ENCODE measurements around the gene COL23A1. TPM values are rescaled to one million over a fixed set of nuclear protein-coding genes. Genes with fewer than 3 reads are reported as not detected.
A peak's percentile ranks its signal among the peaks of the same experiment; 100 is the strongest.
"Not testable (repeated sequence)": the region's sequence is repeated elsewhere in the genome, so short reads cannot be mapped to it uniquely, and the experiment has no call there.

COL23A1 gene
- total and polyA plus RNA-seq, 4 donors, result 0.76 to 4.4 (median 1.3) TPM

DNA sequence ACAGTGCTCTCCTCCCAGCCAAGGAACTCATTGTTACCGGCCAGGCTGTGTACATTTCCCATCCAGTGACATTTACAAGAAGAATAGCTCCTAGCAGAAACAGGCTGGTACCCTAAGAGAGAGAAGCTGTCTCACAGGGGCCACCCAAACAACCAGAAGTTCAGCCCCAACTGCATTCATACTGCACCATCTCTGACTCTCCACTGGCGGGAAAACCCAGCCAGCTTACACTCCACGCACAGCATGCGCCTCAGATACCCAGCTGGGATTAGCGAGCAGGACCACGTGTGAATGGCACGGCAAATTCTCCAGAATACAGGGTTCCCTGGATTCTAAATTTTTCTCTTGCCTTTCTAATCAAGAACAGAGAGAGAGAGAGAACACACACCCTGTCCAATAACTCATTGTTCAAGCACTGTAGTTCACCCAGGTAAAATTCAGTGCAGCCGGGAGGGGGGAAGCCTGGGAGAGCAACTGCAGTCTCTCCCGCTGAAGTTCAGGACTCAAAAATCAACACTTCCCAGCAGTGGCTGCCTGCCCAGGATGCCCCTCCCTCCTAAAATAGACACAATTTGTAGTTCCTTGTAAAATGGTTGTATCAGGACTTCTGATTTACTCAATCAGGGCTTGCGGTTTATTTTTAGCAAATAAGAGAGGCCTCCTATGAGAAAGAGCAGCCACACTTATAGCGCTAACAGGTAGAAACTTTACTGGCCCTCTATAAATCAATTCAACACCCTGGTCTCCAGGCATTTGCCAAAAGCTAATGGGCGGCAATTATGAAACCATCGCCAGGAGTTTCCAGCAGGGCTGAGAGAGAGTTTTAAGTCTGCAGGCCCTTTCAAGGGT, 2.2 kb downstream of the COL23A1 start:
- TF ChIP-seq, protein P1, sequence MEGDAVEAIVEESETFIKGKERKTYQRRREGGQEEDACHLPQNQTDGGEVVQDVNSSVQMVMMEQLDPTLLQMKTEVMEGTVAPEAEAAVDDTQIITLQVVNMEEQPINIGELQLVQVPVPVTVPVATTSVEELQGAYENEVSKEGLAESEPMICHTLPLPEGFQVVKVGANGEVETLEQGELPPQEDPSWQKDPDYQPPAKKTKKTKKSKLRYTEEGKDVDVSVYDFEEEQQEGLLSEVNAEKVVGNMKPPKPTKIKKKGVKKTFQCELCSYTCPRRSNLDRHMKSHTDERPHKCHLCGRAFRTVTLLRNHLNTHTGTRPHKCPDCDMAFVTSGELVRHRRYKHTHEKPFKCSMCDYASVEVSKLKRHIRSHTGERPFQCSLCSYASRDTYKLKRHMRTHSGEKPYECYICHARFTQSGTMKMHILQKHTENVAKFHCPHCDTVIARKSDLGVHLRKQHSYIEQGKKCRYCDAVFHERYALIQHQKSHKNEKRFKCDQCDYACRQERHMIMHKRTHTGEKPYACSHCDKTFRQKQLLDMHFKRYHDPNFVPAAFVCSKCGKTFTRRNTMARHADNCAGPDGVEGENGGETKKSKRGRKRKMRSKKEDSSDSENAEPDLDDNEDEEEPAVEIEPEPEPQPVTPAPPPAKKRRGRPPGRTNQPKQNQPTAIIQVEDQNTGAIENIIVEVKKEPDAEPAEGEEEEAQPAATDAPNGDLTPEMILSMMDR (IDR thresholded peaks at IDR 0.05; ENCODE audit: control extremely low read depth, extremely low read depth), result no peak
- 62 to 70% methylated on average over 13 of the region's 13 CpGs for WGBS, 2 donors

DNA sequence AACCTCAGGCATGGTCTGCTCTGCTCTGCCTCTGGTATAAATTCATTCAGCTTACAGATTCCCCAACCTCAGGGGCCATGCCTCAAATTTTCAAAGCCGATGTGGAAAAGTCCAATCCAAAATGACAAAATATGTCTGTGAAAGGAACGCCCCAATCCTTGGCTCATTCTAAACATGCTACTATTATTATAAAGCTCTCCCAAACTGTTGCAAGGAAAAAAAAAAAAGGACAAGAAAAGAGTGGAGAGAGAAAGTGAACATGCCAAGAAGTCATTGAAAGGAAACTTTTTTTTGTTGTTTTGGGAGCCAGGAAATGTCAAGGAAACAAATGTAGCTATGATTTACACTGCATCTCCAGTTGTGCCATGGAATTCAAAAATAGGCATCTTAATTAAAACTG, 3.8 kb downstream of the COL23A1 start:
- peaks cover 0 to 16% (median 0%) of the 10 kb centered on the region in 3 donors for H3K27me3 ChIP-seq (ENCODE audit: control insufficient read depth in 3 of 3, insufficient read depth in 3 of 3, low read length in 2 of 3)
- H3K4me1 ChIP-seq (ENCODE audit: control insufficient read depth in 5 of 5, insufficient read depth in 5 of 5, low read length in 5 of 5), result peaks cover 0 to 29% (median 7%) of the 10 kb centered on the region in 5 donors
- H3K4me3 ChIP-seq, result no peak overlapping the region
- TF ChIP-seq, protein P1 (IDR thresholded peaks at IDR 0.05; ENCODE audit: control extremely low read depth, extremely low read depth), result no peak
- ATAC-seq (ENCODE audit: insufficient read depth, low FRiP score), result no peak
- H3K9ac ChIP-seq (ENCODE audit: insufficient read depth in 1 of 2, low read length in 2 of 2), result peak overlapping the region in 1 of 2 donors; percentile 39
- H3K27ac ChIP-seq (ENCODE audit: low read depth in 1 of 2, low read length in 1 of 2), result no peak overlapping the region
- 76 to 79% methylated on average over 2 of the region's 2 CpGs for WGBS, 2 donors
- H3K9me3 ChIP-seq (ENCODE audit: control insufficient read depth in 4 of 4, insufficient read depth in 3 of 4, low read length in 3 of 4), result peaks cover 0 to 6% (median 0%) of the 10 kb centered on the region in 4 donors
- H3K36me3 ChIP-seq (ENCODE audit: control insufficient read depth in 4 of 4, insufficient read depth in 4 of 4, low read length in 4 of 4), result no peaks in the 10 kb centered on the region
- peak in 2 of 3 donors; percentile 30 to 54 for DNase-seq

More for the DNA sequence above, 2.2 kb downstream of the COL23A1 start:
- no peak for ATAC-seq (ENCODE audit: insufficient read depth, low FRiP score)
- DNase-seq, result peak in 2 of 3 donors; percentile 27 to 41
- Histone ChIP-seq H3K27me3 (ENCODE audit: control insufficient read depth in 3 of 3, insufficient read depth in 3 of 3, low read length in 2 of 3) (peaks cover 0 to 16% (median 0%) of the 10 kb centered on the region in 3 donors), H3K9me3 (ENCODE audit: control insufficient read depth in 4 of 4, insufficient read depth in 3 of 4, low read length in 3 of 4) (peaks cover 0 to 3% (median 0%) of the 10 kb centered on the region in 4 donors), H3K4me1 (ENCODE audit: control insufficient read depth in 5 of 5, insufficient read depth in 5 of 5, low read length in 5 of 5) (peaks cover 0 to 29% (median 7%) of the 10 kb centered on the region in 5 donors), H3K27ac (ENCODE audit: low read depth in 1 of 2, low read length in 1 of 2) (no peak overlapping the region), H3K9ac (ENCODE audit: insufficient read depth in 1 of 2, low read length in 2 of 2) (no peak overlapping the region), H3K36me3 (ENCODE audit: control insufficient read depth in 4 of 4, insufficient read depth in 4 of 4, low read length in 4 of 4) (no peaks in the 10 kb centered on the region), H3K4me3 (no peak overlapping the region)

DNA sequence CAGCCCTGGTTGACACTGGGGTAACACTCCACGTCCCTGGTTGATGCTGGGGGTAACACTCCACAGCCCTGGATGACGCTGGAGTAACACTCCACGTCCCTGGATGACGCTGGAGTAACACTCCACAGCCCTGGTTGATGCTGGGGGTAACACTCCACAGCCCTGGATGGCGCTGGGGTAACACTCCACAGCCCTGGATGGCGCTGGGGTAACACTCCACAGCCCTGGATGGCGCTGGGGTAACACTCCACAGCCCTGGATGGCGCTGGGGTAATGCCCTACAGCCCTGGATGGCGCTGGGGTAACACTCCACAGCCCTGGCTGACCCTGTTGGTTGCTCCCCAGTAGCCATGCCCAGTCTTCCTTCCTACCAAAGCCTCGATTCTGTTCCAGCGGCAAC, 4.8 kb downstream of the COL23A1 start:
- not testable (repeated sequence) for H3K9me3 ChIP-seq (ENCODE audit: control insufficient read depth in 4 of 4, insufficient read depth in 3 of 4, low read length in 3 of 4); H3K9ac ChIP-seq (ENCODE audit: insufficient read depth in 1 of 2, low read length in 2 of 2); H3K27ac ChIP-seq (ENCODE audit: low read depth in 1 of 2, low read length in 1 of 2); H3K36me3 ChIP-seq (ENCODE audit: control insufficient read depth in 4 of 4, insufficient read depth in 4 of 4, low read length in 4 of 4); H3K4me3 ChIP-seq
- peak; percentile 91 for ATAC-seq (ENCODE audit: insufficient read depth, low FRiP score)
- 87 to 88% methylated on average over 11 of the region's 11 CpGs for WGBS, 2 donors
- Histone ChIP-seq H3K27me3 (ENCODE audit: control insufficient read depth in 3 of 3, insufficient read depth in 3 of 3, low read length in 2 of 3) (peaks cover 0 to 16% (median 0%) of the 10 kb centered on the region in 3 donors), H3K4me1 (ENCODE audit: control insufficient read depth in 5 of 5, insufficient read depth in 5 of 5, low read length in 5 of 5) (peaks cover 0 to 26% (median 5%) of the 10 kb centered on the region in 5 donors)
- peak in 1 of 3 donors; percentile 62 for DNase-seq

DNA sequence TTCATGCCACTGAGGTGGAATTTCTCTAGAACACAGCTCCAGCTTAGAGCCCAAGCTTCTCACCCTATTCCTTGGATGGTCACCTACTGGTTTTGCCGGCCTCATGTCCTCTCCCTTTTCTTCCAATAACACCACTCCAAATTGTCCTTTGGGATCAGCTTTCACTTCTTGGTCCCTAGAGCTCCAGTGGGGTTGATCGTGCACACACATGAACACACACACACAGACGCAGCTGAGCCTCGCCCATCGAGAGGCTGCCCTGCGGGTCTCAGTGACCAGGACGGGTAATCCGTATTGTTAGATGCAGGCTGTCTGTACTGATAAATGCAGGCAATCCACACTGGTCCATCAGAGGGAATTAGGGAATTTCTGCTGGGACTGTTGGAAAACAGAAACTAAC, 6.9 kb downstream of the COL23A1 start:
- 87 to 91% methylated on average over 8 of the region's 8 CpGs for WGBS, 2 donors
- no peak for DNase-seq
- Histone ChIP-seq H3K9me3 (ENCODE audit: control insufficient read depth in 4 of 4, insufficient read depth in 3 of 4, low read length in 3 of 4) (peaks cover 0 to 6% (median 0%) of the 10 kb centered on the region in 4 donors), H3K4me1 (ENCODE audit: control insufficient read depth in 5 of 5, insufficient read depth in 5 of 5, low read length in 5 of 5) (peaks cover 0 to 15% (median 0%) of the 10 kb centered on the region in 5 donors), H3K27ac (ENCODE audit: low read depth in 1 of 2, low read length in 1 of 2) (no peak overlapping the region), H3K9ac (ENCODE audit: insufficient read depth in 1 of 2, low read length in 2 of 2) (no peak overlapping the region), H3K36me3 (ENCODE audit: control insufficient read depth in 4 of 4, insufficient read depth in 4 of 4, low read length in 4 of 4) (no peaks in the 10 kb centered on the region), H3K27me3 (ENCODE audit: control insufficient read depth in 3 of 3, insufficient read depth in 3 of 3, low read length in 2 of 3) (peaks cover 0 to 16% (median 0%) of the 10 kb centered on the region in 3 donors), H3K4me3 (no peak overlapping the region)
- no peak for ATAC-seq (ENCODE audit: insufficient read depth, low FRiP score)
- TF ChIP-seq, protein P1 (IDR thresholded peaks at IDR 0.05; ENCODE audit: control extremely low read depth, extremely low read depth), result no peak
